ENCODE measurements around the gene CDK14.

CDK14 gene

GRCh38 chr7:90879924-90880323, 283.8 kb downstream of the CDK14 start:
- Histone ChIP-seq H3K4me3 (ENCODE audit: low read length) (no peak overlapping the region), H4K20me1 (ENCODE audit: insufficient read depth, low read length) (no peaks in the 10 kb centered on the region), H3K4me1 (ENCODE audit: low read length) (peaks cover 9% of the 10 kb centered on the region; the same call in 1 of the 2 replicates), H3K9ac (ENCODE audit: low read length) (no peak overlapping the region), H3K27ac (ENCODE audit: low read length) (no peak overlapping the region), H3K79me2 (ENCODE audit: low read length) (peaks cover 58% of the 10 kb centered on the region), H3K27me3 (replicated peaks; ENCODE audit: insufficient read depth, low read length) (no peaks in the 10 kb centered on the region), H3K4me2 (ENCODE audit: low read depth, low read length) (no peak overlapping the region), H3K9me2 (replicated peaks; ENCODE audit: insufficient read depth, low read length) (no peaks in the 10 kb centered on the region), H3K36me3 (replicated peaks; ENCODE audit: insufficient read depth, low read length) (peaks cover 12% of the 10 kb centered on the region), H3K9me3 (replicated peaks; ENCODE audit: insufficient read depth, low read length) (no peaks in the 10 kb centered on the region), H3F3A (ENCODE audit: insufficient read depth, low read length) (no peaks in the 10 kb centered on the region), H2AFZ (ENCODE audit: low read length) (no peak overlapping the region)
- TF ChIP-seq EZH2phosphoT487 (IDR thresholded peaks at IDR 0.05; ENCODE audit: low read length): no peak
- no peak for TF ChIP-seq CTCF (IDR thresholded peaks at IDR 0.05; ENCODE audit: low read length)
- TF ChIP-seq EZH2 (optimal IDR thresholded peaks at IDR 0.05; ENCODE audit: low read depth, low read length): no peak
- DNase-seq: no peak

- Histone ChIP-seq H3K9me2 (replicated peaks; ENCODE audit: insufficient read depth, low read length) (no peaks in the 10 kb centered on the region), H3K4me2 (ENCODE audit: low read depth, low read length) (no peak overlapping the region), H3K4me1 (ENCODE audit: low read length) (no peaks in the 10 kb centered on the region), H3K9me3 (replicated peaks; ENCODE audit: insufficient read depth, low read length) (no peaks in the 10 kb centered on the region), H4K20me1 (ENCODE audit: insufficient read depth, low read length) (no peaks in the 10 kb centered on the region), H3K36me3 (replicated peaks; ENCODE audit: insufficient read depth, low read length) (no peaks in the 10 kb centered on the region; the same call in 1 of the 2 replicates), H3K4me3 (ENCODE audit: low read length) (no peak overlapping the region), H3K79me2 (ENCODE audit: low read length) (peaks cover 32% of the 10 kb centered on the region), H2AFZ (ENCODE audit: low read length) (no peak overlapping the region), H3F3A (ENCODE audit: insufficient read depth, low read length) (no peaks in the 10 kb centered on the region; the same call in 1 of the 2 replicates), H3K27me3 (replicated peaks; ENCODE audit: insufficient read depth, low read length) (no peaks in the 10 kb centered on the region), H3K9ac (ENCODE audit: low read length) (no peak overlapping the region), H3K27ac (ENCODE audit: low read length) (no peak overlapping the region)
- no peak for DNase-seq
- TF ChIP-seq CTCF (IDR thresholded peaks at IDR 0.05; ENCODE audit: low read length) (no peak), EZH2phosphoT487 (IDR thresholded peaks at IDR 0.05; ENCODE audit: low read length) (no peak), EZH2 (optimal IDR thresholded peaks at IDR 0.05; ENCODE audit: low read depth, low read length) (no peak)
Measured at GRCh38 chr7:90886416-90886815, 290.3 kb downstream of the CDK14 start.

GRCh38 chr7:90889210-90889609, 293.1 kb downstream of the CDK14 start:
- no peaks in the 10 kb centered on the region for H4K20me1 ChIP-seq (ENCODE audit: insufficient read depth, low read length)
- H3K4me2 ChIP-seq (ENCODE audit: low read depth, low read length): no peak overlapping the region
- no peak overlapping the region for H3K27ac ChIP-seq (ENCODE audit: low read length)
- no peak for TF ChIP-seq CTCF (IDR thresholded peaks at IDR 0.05; ENCODE audit: low read length)
- no peak for TF ChIP-seq EZH2 (optimal IDR thresholded peaks at IDR 0.05; ENCODE audit: low read depth, low read length)
- no peak for TF ChIP-seq EZH2phosphoT487 (IDR thresholded peaks at IDR 0.05; ENCODE audit: low read length)
- DNase-seq: no peak
- H3K79me2 ChIP-seq (ENCODE audit: low read length): peaks cover 50% of the 10 kb centered on the region
- no peaks in the 10 kb centered on the region; the same call in 1 of the 2 replicates for H3F3A ChIP-seq (ENCODE audit: insufficient read depth, low read length)
- H3K9me2 ChIP-seq (replicated peaks; ENCODE audit: insufficient read depth, low read length): no peaks in the 10 kb centered on the region
- H3K36me3 ChIP-seq (replicated peaks; ENCODE audit: insufficient read depth, low read length): no peaks in the 10 kb centered on the region
- no peak overlapping the region for H2AFZ ChIP-seq (ENCODE audit: low read length)
- H3K27me3 ChIP-seq (replicated peaks; ENCODE audit: insufficient read depth, low read length): no peaks in the 10 kb centered on the region
- H3K4me1 ChIP-seq (ENCODE audit: low read length): no peaks in the 10 kb centered on the region
- no peak overlapping the region for H3K4me3 ChIP-seq (ENCODE audit: low read length)
- H3K9me3 ChIP-seq (replicated peaks; ENCODE audit: insufficient read depth, low read length): no peaks in the 10 kb centered on the region
- H3K9ac ChIP-seq (ENCODE audit: low read length): no peak overlapping the region
